GM19452 (cell line): Measurements from ENCODE around the gene CYBA.

ENCODE experiments used
- ATAC-seq: cut with Tn5 transposase; IDR thresholded peaks from one replicate; pipeline ENCODE4 v1.9.1; 2021; ENCODE audit not compliant: unreplicated experiment

CYBA gene

GRCh38 chr16:88631920-88632586 lies 18.8 kb downstream of the CYBA start:
- no peak for ATAC-seq

- no peak for ATAC-seq
Measured at GRCh38 chr16:88631384-88631783, 19.5 kb downstream of the CYBA start.

GRCh38 chr16:88630941-88631340 lies 19.9 kb downstream of the CYBA start:
- ATAC-seq, result no peak

GRCh38 chr16:88630433-88630832 lies 20.4 kb downstream of the CYBA start:
- ATAC-seq, result no peak

- ATAC-seq, result no peak
Measured at GRCh38 chr16:88629835-88630234, 21.0 kb downstream of the CYBA start.

GRCh38 chr16:88628512-88628974 lies 22.3 kb downstream of the CYBA start:
- no peak for ATAC-seq

- no peak for ATAC-seq
Measured at GRCh38 chr16:88627531-88628411, 23.1 kb downstream of the CYBA start.

- no peak for ATAC-seq
Measured at GRCh38 chr16:88626646-88627045, 24.2 kb downstream of the CYBA start.

- ATAC-seq, result no peak
Measured at GRCh38 chr16:88624977-88625576, 25.8 kb downstream of the CYBA start.

- no peak for ATAC-seq
Measured at GRCh38 chr16:88624481-88624880, 26.4 kb downstream of the CYBA start.

GRCh38 chr16:88623858-88624257 lies 27.0 kb downstream of the CYBA start:
- ATAC-seq, result no peak

GRCh38 chr16:88622866-88623265 lies 28.0 kb downstream of the CYBA start:
- no peak for ATAC-seq

GRCh38 chr16:88622125-88622524 lies 28.7 kb downstream of the CYBA start:
- no peak for ATAC-seq

GRCh38 chr16:88619859-88620815 lies 30.7 kb downstream of the CYBA start:
- ATAC-seq, result no peak

- no peak for ATAC-seq
Measured at GRCh38 chr16:88618956-88619667, 31.7 kb downstream of the CYBA start.

GRCh38 chr16:88618182-88618955 lies 32.5 kb downstream of the CYBA start:
- no peak for ATAC-seq

GRCh38 chr16:88617268-88618031 lies 33.4 kb downstream of the CYBA start:
- no peak for ATAC-seq

GRCh38 chr16:88616736-88617135 lies 34.1 kb downstream of the CYBA start:
- no peak for ATAC-seq

- ATAC-seq, result no peak
Measured at GRCh38 chr16:88616320-88616719, 34.5 kb downstream of the CYBA start.
